Thyroid gland (tissue), 4 donors: ENCODE data around the gene PDE3B.

ENCODE experiments used
- POLR2A ChIP-seq, 2 donors: fragments of 450-650 bp; IDR thresholded peaks; one replicate each; pipeline ENCODE4 v1.6.1; 2017; ENCODE audit warnings: antibody characterized with exemption in 2 of 2, mild to moderate bottlenecking in 2 of 2, moderate library complexity in 1 of 2
- TF ChIP-seq, protein P1 (sequence below), 6 experiments: fragments of 200-600 bp in 3 of 6; fragments of 450-650 bp in 3 of 6; sonication (generic) in 3 of 6; IDR thresholded peaks; one replicate each; pipeline ENCODE4 v1.5.1; 2016 to 2019; ENCODE audit warnings: antibody characterized with exemption in 6 of 6, mild to moderate bottlenecking in 2 of 6, inconsistent platforms in 1 of 6, moderate library complexity in 1 of 6

DNA sequence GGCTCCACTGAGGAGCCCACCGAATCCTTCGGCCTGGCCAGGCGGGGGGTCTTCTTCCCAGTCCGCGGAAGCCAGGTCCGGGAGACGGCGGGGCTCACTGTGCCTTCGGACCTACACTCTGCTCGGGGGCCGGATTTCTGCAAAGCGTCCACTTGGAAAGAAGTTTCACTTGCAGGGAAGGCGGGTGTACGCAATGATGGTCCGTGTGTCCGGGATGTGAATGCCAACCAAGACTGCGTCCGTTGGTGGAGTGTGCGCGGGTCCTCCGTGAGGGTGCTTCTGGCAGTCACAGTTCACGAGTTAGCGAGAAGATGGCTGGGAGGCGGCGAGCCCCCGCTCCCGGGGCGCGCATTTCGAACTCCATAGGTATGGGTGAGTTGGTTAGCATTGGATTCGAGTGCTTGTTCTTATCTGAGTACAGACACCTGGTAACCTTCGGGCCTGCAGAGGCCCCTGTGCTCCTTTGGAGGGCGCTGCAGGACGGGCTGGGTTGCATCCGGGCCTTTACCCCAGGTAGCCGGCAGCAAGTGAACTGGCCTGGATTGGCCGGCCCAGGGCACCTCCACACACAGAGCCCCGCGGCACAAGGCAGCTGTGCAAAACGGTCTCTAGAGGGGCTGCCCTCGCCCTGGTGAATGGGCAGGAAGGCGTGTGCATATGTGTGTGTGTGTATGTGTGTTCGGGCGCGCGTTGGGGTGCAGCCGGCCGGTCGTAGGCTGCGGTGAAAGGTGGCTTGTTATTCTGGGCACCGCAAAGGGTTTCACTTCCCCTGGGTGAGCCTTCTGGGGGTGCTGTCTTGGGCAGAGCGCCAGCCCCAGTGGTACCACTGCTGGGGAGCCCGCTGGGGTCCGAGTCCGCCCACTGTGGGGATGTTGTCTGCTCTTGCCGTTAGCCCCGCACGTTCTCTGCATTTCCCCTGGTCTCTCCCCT, 261.8 kb downstream of the PDE3B start:
- TF ChIP-seq, protein P1, sequence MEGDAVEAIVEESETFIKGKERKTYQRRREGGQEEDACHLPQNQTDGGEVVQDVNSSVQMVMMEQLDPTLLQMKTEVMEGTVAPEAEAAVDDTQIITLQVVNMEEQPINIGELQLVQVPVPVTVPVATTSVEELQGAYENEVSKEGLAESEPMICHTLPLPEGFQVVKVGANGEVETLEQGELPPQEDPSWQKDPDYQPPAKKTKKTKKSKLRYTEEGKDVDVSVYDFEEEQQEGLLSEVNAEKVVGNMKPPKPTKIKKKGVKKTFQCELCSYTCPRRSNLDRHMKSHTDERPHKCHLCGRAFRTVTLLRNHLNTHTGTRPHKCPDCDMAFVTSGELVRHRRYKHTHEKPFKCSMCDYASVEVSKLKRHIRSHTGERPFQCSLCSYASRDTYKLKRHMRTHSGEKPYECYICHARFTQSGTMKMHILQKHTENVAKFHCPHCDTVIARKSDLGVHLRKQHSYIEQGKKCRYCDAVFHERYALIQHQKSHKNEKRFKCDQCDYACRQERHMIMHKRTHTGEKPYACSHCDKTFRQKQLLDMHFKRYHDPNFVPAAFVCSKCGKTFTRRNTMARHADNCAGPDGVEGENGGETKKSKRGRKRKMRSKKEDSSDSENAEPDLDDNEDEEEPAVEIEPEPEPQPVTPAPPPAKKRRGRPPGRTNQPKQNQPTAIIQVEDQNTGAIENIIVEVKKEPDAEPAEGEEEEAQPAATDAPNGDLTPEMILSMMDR (IDR thresholded peaks at IDR 0.05), result peak in 3 of 6 experiments; percentile 4 to 25 (median 23)
- no peak for TF ChIP-seq POLR2A (IDR thresholded peaks at IDR 0.05)
